NB4 (cell line): Measurements from ENCODE around the gene EML4.

Experiments
- CTCF ChIP-seq: IDR thresholded peaks from one replicate; pipeline ENCODE4 v1.5.1; 2012; ENCODE audit warnings: low read depth, low read length
- MAX ChIP-seq: IDR thresholded peaks from 2 replicates; pipeline ENCODE4 v1.6.1; 2011; ENCODE audit warnings: low read depth, low read length
- MYC ChIP-seq: IDR thresholded peaks from 2 replicates; pipeline ENCODE4 v1.6.1; 2011; ENCODE audit warnings: low read depth, low read length
- POLR2A ChIP-seq: IDR thresholded peaks from 2 replicates; pipeline ENCODE4 v1.6.1; 2011; ENCODE audit warnings: mild to moderate bottlenecking; ENCODE audit not compliant: insufficient read length; ENCODE audit errors: extremely low read depth

- TF ChIP-seq CTCF: no peak
- TF ChIP-seq POLR2A: no peak
- no peak for TF ChIP-seq MAX
- TF ChIP-seq MYC: no peak
These were observed 41.4 kb upstream of the EML4 start for GRCh38 chr2:42127425-42128424.
